GM12865 (cell line): ENCODE measurements around the gene RAB33B.

Experiments used
- DNase-seq: peaks from one replicate; pipeline ENCODE4 v3.0.0; 2010; ENCODE audit warnings: low read depth
- H3K4me3 ChIP-seq: 2 replicates; pipeline ENCODE4 v1.5.1; 2011; ENCODE audit warnings: mild to moderate bottlenecking, low read depth, low read length, control low read depth
- TF ChIP-seq, protein P1 (sequence below): IDR thresholded peaks from 2 replicates; pipeline ENCODE4 v1.5.1; 2011; ENCODE audit warnings: low read length, control low read depth, low read depth, inconsistent platforms; ENCODE audit not compliant: insufficient read depth; ENCODE audit errors: missing control alignments

RAB33B gene

GRCh38 chr4:139503622-139504166 lies 49.8 kb downstream of the RAB33B start:
- TF ChIP-seq, protein P1, sequence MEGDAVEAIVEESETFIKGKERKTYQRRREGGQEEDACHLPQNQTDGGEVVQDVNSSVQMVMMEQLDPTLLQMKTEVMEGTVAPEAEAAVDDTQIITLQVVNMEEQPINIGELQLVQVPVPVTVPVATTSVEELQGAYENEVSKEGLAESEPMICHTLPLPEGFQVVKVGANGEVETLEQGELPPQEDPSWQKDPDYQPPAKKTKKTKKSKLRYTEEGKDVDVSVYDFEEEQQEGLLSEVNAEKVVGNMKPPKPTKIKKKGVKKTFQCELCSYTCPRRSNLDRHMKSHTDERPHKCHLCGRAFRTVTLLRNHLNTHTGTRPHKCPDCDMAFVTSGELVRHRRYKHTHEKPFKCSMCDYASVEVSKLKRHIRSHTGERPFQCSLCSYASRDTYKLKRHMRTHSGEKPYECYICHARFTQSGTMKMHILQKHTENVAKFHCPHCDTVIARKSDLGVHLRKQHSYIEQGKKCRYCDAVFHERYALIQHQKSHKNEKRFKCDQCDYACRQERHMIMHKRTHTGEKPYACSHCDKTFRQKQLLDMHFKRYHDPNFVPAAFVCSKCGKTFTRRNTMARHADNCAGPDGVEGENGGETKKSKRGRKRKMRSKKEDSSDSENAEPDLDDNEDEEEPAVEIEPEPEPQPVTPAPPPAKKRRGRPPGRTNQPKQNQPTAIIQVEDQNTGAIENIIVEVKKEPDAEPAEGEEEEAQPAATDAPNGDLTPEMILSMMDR, result no peak
- DNase-seq, result no peak
- H3K4me3 ChIP-seq, result no peak overlapping the region

GRCh38 chr4:139506774-139507173 lies 52.9 kb downstream of the RAB33B start:
- TF ChIP-seq, protein P1, result no peak
- H3K4me3 ChIP-seq, result no peak overlapping the region
- DNase-seq, result no peak

- DNase-seq, result no peak
- H3K4me3 ChIP-seq, result no peak overlapping the region
- TF ChIP-seq, protein P1, result no peak
These were observed 54.8 kb downstream of the RAB33B start for GRCh38 chr4:139508581-139509237.

- H3K4me3 ChIP-seq, result no peak overlapping the region
- TF ChIP-seq, protein P1, result no peak
- no peak for DNase-seq
These were observed 55.9 kb downstream of the RAB33B start for GRCh38 chr4:139509727-139510410.

- TF ChIP-seq, protein P1, result no peak
- H3K4me3 ChIP-seq, result no peak overlapping the region
- no peak for DNase-seq
These were observed 57.4 kb downstream of the RAB33B start for GRCh38 chr4:139511320-139511719.

DNA sequence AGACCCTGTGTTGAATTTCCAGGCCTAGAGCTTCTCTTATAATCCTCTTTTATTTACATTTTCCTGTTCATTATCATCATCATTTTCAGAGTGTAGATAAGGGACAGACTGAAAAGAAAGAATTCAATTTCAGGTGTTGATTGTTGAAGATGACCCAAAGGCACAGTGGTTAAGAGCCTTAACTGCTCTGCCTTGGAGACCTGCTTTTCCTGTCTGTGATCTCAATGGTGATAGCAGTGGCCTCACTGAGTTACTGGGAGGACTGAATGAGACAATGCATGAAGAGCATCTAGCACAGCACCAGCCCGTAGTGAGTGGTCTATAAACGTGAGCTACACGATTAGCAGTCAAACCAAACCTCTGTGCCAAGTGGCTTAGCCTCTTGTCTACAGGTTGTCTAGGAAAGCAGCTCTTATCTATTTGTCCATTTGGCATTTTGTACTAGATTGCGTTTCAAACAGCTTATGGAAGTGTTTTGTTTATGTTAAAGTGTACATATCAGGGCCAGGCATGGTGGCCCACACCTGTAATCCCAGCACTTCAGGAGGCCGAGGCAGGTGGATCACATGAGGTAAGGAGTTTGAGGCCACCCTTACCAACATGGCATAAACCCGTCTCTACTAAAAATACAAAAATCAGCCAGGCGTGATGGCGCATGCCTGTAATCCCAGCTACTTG lies 60.6 kb downstream of the RAB33B start:
- H3K4me3 ChIP-seq, result no peak overlapping the region
- TF ChIP-seq, protein P1, result no peak
- no peak for DNase-seq
